HG03354 (cell line): ENCODE measurements around the gene EIF1AD.
A peak's percentile ranks its signal among the peaks of the same experiment; 100 is the strongest.

ENCODE experiments used
- ATAC-seq: cut with Tn5 transposase; IDR thresholded peaks from one replicate; pipeline ENCODE4 v1.9.1; 2021; ENCODE audit warnings: mild to moderate bottlenecking; ENCODE audit not compliant: unreplicated experiment, poor library complexity, severe bottlenecking

EIF1AD gene

GRCh38 chr11:66001942-66002647, at the start of gene EIF1AD, which contains the start of gene BANF1:
TSS of gene EIF1AD (minus strand) at chr11:66002157. CDS start at chr11:66000389, 1,768 bp downstream.
TSS of gene BANF1 (plus strand) at chr11:66002503. CDS start at chr11:66003251, 748 bp downstream.
- ATAC-seq, result peak; percentile 77

GRCh38 chr11:66051371-66051765, 49.4 kb upstream of the EIF1AD start:
- ATAC-seq, result no peak

GRCh38 chr11:66050581-66051231, 48.7 kb upstream of the EIF1AD start:
- no peak for ATAC-seq

GRCh38 chr11:66048547-66049323, 46.8 kb upstream of the EIF1AD start, which contains the start of gene GAL3ST3:
TSS of gene GAL3ST3 (minus strand) at chr11:66049161. CDS start at chr11:66045415, 3,746 bp downstream.
- no peak for ATAC-seq

- no peak for ATAC-seq
Measured at GRCh38 chr11:66047541-66048365, 45.8 kb upstream of the EIF1AD start.

GRCh38 chr11:66046901-66047300, 44.9 kb upstream of the EIF1AD start:
- no peak for ATAC-seq

GRCh38 chr11:66045177-66045639, 43.3 kb upstream of the EIF1AD start:
- ATAC-seq, result peak; percentile 74

GRCh38 chr11:66044757-66045156, 42.8 kb upstream of the EIF1AD start:
- ATAC-seq, result no peak

GRCh38 chr11:66042996-66043906, 41.3 kb upstream of the EIF1AD start:
- ATAC-seq, result no peak

- ATAC-seq, result no peak
Measured at GRCh38 chr11:66042227-66042995, 40.5 kb upstream of the EIF1AD start.

GRCh38 chr11:66039765-66040164, 37.8 kb upstream of the EIF1AD start:
- no peak for ATAC-seq

- ATAC-seq, result no peak
Measured at GRCh38 chr11:66037327-66037726, 35.4 kb upstream of the EIF1AD start.

- ATAC-seq, result no peak
Measured at GRCh38 chr11:66036334-66036710, 34.4 kb upstream of the EIF1AD start.

- no peak for ATAC-seq
Measured at GRCh38 chr11:66035653-66036333, 33.8 kb upstream of the EIF1AD start.

GRCh38 chr11:66032957-66033735, 31.2 kb upstream of the EIF1AD start:
- no peak for ATAC-seq

- no peak for ATAC-seq
Measured at GRCh38 chr11:66026017-66026529, 24.1 kb upstream of the EIF1AD start, which contains the start of gene CATSPER1. TSS of gene CATSPER1 (minus strand) at chr11:66026479. CDS start at chr11:66026379, 100 bp downstream.
